HepG2 (cell line): ENCODE data around the gene MIA2. TPM values are rescaled to one million over a fixed set of nuclear protein-coding genes. Genes with fewer than 3 reads are reported as not detected.

Experiments
- AFF4 ChIP-seq: sonication (generic); formaldehyde crosslinking; IDR thresholded peaks from 2 replicates; pipeline ENCODE4 v1.4.0; 2020; ENCODE audit warnings: missing genetic modification reagents
- AHDC1 ChIP-seq: sonication (generic); formaldehyde crosslinking; IDR thresholded peaks from 2 replicates; pipeline ENCODE4 v1.5.1; 2020; ENCODE audit warnings: mild to moderate bottlenecking, missing genetic modification reagents, borderline replicate concordance
- AKAP8 ChIP-seq: sonication (generic); formaldehyde crosslinking; IDR thresholded peaks from 2 replicates; pipeline ENCODE4 v1.5.1; 2020; ENCODE audit warnings: mild to moderate bottlenecking, missing genetic modification reagents
- ATAD3A ChIP-seq: sonication (generic); formaldehyde crosslinking; IDR thresholded peaks from 2 replicates; pipeline ENCODE4 v1.4.0; 2020; ENCODE audit warnings: missing genetic modification reagents
- NFKB2 ChIP-seq: sonication (generic); formaldehyde crosslinking; IDR thresholded peaks from 2 replicates; pipeline ENCODE4 v1.4.0; 2020; ENCODE audit warnings: missing genetic modification reagents, borderline replicate concordance
- NR0B2 ChIP-seq: sonication (generic); formaldehyde crosslinking; IDR thresholded peaks from 2 replicates; pipeline ENCODE4 v1.4.0; 2020; ENCODE audit warnings: mild to moderate bottlenecking, missing genetic modification reagents
- PHB2 ChIP-seq: fragments of 450-650 bp; IDR thresholded peaks from 2 replicates; pipeline ENCODE4 v1.6.1; 2018; ENCODE audit not compliant: partially characterized antibody
- REST ChIP-seq, 2 experiments: IDR thresholded peaks; 2 replicates each; pipeline ENCODE4 v1.6.1; 2011 to 2012; ENCODE audit warnings: low read length in 2 of 2, borderline replicate concordance in 1 of 2, low read depth in 1 of 2, mild to moderate bottlenecking in 1 of 2, moderate library complexity in 1 of 2
- RXRA ChIP-seq: sonication (generic); formaldehyde crosslinking; IDR thresholded peaks from 2 replicates; pipeline ENCODE4 v1.5.1; 2020; ENCODE audit warnings: missing genetic modification reagents
- SRY ChIP-seq: sonication (generic); formaldehyde crosslinking; IDR thresholded peaks from 2 replicates; pipeline ENCODE4 v1.8.0; 2022; ENCODE audit warnings: mild to moderate bottlenecking, missing genetic modification reagents
- TFDP2 ChIP-seq: sonication (generic); formaldehyde crosslinking; IDR thresholded peaks from 2 replicates; pipeline ENCODE4 v1.4.0; 2020; ENCODE audit warnings: missing genetic modification reagents
- ZNF530 ChIP-seq: sonication (generic); formaldehyde crosslinking; IDR thresholded peaks from 2 replicates; pipeline ENCODE4 v1.5.0; 2020; ENCODE audit warnings: low read depth, mild to moderate bottlenecking, missing genetic modification reagents
- polyA plus RNA-seq, 8 experiments: library from polyadenylated mRNA; depleted of rRNA in 3 of 8; stranded (reverse) in 7 of 8; unstranded in 1 of 8; fragments of >200 nt; fragmentation: Illumina TruSeq in 4 of 8; extraction: Trizol in 4 of 8; gene quantifications; 2 replicates each; pipeline versions ENCODE4 v1.2.1 to v1.2.3, GENCODE V29; 2011 to 2016; ENCODE audit warnings: low read depth in 4 of 8, missing spikeins in 1 of 8, mixed read lengths in 1 of 8; ENCODE audit not compliant: insufficient read depth in 1 of 8
- total RNA-seq, 5 experiments: library from RNA; depleted of rRNA; stranded (reverse); fragments of >200 nt; fragmentation: Illumina TruSeq; extraction: Trizol; gene quantifications; 2 replicates each; pipeline ENCODE4 v1.2.3, GENCODE V29; 2016; ENCODE audit warnings: low read depth in 1 of 5

MIA2 gene
- total and polyA plus RNA-seq, 2 of the 13 experiments (the other 11 are each of a cell fraction or from before 2014, with no cell fraction given): 134 to 158 TPM

GRCh38 chr14:39266871-39267607 is 33.3 kb downstream of the MIA2 start (continued):
- TF ChIP-seq REST (IDR thresholded peaks at IDR 0.05; ENCODE audit: borderline replicate concordance in 1 of 2, low read depth in 1 of 2, low read length in 2 of 2): peak in 1 of 2 experiments; percentile 37; a peak in 1 of 4 replicates
- TF ChIP-seq ZNF530 (CRISPR knock-in tag): 0 out of 2 replicates have a peak, but pooled peaks have one; percentile 54
- no peak for TF ChIP-seq PHB2
- peak; percentile 78 for TF ChIP-seq TFDP2
- peak; percentile 86; the same call in 1 of the 2 replicates for TF ChIP-seq NR0B2 (CRISPR knock-in tag)
- 0 out of 2 replicates have a peak, but pooled peaks have one; percentile 13 for TF ChIP-seq AHDC1 (CRISPR knock-in tag)
- TF ChIP-seq SRY (CRISPR knock-in tag): peak; percentile 97
- peak; percentile 27 for TF ChIP-seq ATAD3A (CRISPR knock-in tag)
- 0 out of 2 replicates have a peak, but pooled peaks have one; percentile 93 for TF ChIP-seq AFF4 (CRISPR knock-in tag)
- TF ChIP-seq RXRA (CRISPR knock-in tag): peak; percentile 86
- peak; percentile 93; the same call in 1 of the 2 replicates for TF ChIP-seq AKAP8 (CRISPR knock-in tag)
- peak; percentile 95 for TF ChIP-seq NFKB2 (CRISPR knock-in tag)
